ENCODE measurements around the gene GUSB.

- TF ChIP-seq POLR2A (IDR thresholded peaks at IDR 0.05), result no peak
- TF ChIP-seq CTCF (IDR thresholded peaks at IDR 0.05), result no peak
Measured at GRCh38 chr7:65989694-65990080, 7.7 kb upstream of the GUSB start.
